Prostate gland (tissue), 2 donors: Measurements from ENCODE around the gene ELMO1.

Experiments used
- POLR2A ChIP-seq: fragments of 450-650 bp; IDR thresholded peaks from one replicate; pipeline ENCODE4 v1.6.1; 2016; ENCODE audit warnings: antibody characterized with exemption, mild to moderate bottlenecking
- POLR2AphosphoS5 ChIP-seq: sonication (generic); formaldehyde crosslinking; IDR thresholded peaks from one replicate; pipeline ENCODE4 v1.6.1; 2017; ENCODE audit warnings: antibody characterized with exemption
- TF ChIP-seq, protein P1 (sequence below), 4 experiments: fragments of 200-600 bp in 2 of 4; fragments of 450-650 bp in 2 of 4; sonication (generic) in 2 of 4; IDR thresholded peaks; 1 replicate in 3 of 4; 2 replicates in 1 of 4; pipeline ENCODE4 v1.5.1; 2016 to 2019; ENCODE audit warnings: antibody characterized with exemption in 4 of 4, mild to moderate bottlenecking in 2 of 4, moderate library complexity in 2 of 4

DNA sequence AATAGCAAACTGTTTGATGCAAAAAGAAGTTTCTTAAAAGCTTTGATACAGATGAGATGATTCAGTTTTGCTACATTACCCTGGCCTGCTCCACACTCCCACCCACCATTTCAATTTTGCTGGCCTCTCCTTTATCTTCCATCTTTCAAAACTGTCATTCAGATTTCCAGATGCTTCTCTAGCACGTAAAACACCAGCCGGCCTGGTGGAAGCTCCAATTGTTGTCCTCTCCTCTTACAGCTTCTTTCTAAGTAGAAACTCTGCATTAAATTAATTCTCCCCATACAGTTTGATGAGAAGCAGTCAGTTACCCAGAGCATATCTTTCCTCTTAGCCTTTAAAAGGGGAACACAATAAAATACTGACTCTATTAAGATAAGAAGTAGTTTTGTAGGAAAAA lies 34.3 kb upstream of the ELMO1 start:
- TF ChIP-seq POLR2A (no peak), POLR2AphosphoS5 (no peak)
- TF ChIP-seq, protein P1, sequence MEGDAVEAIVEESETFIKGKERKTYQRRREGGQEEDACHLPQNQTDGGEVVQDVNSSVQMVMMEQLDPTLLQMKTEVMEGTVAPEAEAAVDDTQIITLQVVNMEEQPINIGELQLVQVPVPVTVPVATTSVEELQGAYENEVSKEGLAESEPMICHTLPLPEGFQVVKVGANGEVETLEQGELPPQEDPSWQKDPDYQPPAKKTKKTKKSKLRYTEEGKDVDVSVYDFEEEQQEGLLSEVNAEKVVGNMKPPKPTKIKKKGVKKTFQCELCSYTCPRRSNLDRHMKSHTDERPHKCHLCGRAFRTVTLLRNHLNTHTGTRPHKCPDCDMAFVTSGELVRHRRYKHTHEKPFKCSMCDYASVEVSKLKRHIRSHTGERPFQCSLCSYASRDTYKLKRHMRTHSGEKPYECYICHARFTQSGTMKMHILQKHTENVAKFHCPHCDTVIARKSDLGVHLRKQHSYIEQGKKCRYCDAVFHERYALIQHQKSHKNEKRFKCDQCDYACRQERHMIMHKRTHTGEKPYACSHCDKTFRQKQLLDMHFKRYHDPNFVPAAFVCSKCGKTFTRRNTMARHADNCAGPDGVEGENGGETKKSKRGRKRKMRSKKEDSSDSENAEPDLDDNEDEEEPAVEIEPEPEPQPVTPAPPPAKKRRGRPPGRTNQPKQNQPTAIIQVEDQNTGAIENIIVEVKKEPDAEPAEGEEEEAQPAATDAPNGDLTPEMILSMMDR (IDR thresholded peaks at IDR 0.05) = no peak
